CD4-positive, alpha-beta T cell (primary cell): Measurements from ENCODE around the gene MAML2. TPM values are rescaled to one million over a fixed set of nuclear protein-coding genes. Genes with fewer than 3 reads are reported as not detected.

ENCODE experiments used
- ATAC-seq: fragments of 200-7000 bp; cut with Tn5 transposase; one replicate; pipeline ENCODE4 v1.10.0; 2022; ENCODE audit warnings: mild to moderate bottlenecking; ENCODE audit not compliant: poor library complexity
- CTCF ChIA-PET: fragments of 350-600 bp; sonication (Branson Sonifier 250); formaldehyde crosslinking; loops from one replicate; lab custom pipeline; 2021; ENCODE audit warnings: antibody characterized with exemption, inconsistent platforms; lab: Charles Lee
- POLR2A ChIA-PET: fragments of 350-600 bp; sonication (Branson Sonifier 250); formaldehyde crosslinking; loops from one replicate; lab custom pipeline; 2021; ENCODE audit warnings: antibody characterized with exemption, inconsistent platforms; lab: Charles Lee
- DNase-seq, 14 experiments: peaks; one replicate each; pipeline ENCODE4 v3.0.0-alpha.2; 2013 to 2020; ENCODE audit warnings: mixed read lengths in 2 of 14
- H3K27ac ChIP-seq, 2 donors: one replicate each; pipeline versions ENCODE4 v1.5.1 to v1.7.0; 2013; ENCODE audit warnings: low read length in 2 of 2, low read depth in 1 of 2, mild to moderate bottlenecking in 1 of 2
- H3K27me3 ChIP-seq, 2 experiments: 1 replicate in 1 of 2; 2 replicates in 1 of 2; pipeline versions ENCODE4 v1.6.1 to v1.7.0; 2013; ENCODE audit warnings: low read length in 2 of 2, control low read depth in 1 of 2, mild to moderate bottlenecking in 1 of 2, moderate library complexity in 1 of 2; ENCODE audit not compliant: insufficient read depth in 2 of 2, control insufficient read depth in 1 of 2
- H3K36me3 ChIP-seq: one replicate; pipeline ENCODE4 v1.6.1; 2013; ENCODE audit warnings: low read length, control low read depth; ENCODE audit not compliant: insufficient read depth
- H3K4me1 ChIP-seq: one replicate; pipeline ENCODE4 v1.6.1; 2013; ENCODE audit warnings: low read length, control low read depth; ENCODE audit not compliant: insufficient read depth
- H3K4me3 ChIP-seq: one replicate; pipeline ENCODE4 v1.5.1; 2013; ENCODE audit warnings: mild to moderate bottlenecking, low read length, moderate library complexity
- H3K9me3 ChIP-seq, 2 experiments: 1 replicate in 1 of 2; 2 replicates in 1 of 2; pipeline versions ENCODE4 v1.6.1 to v1.7.0; 2013; ENCODE audit warnings: low read length in 2 of 2, mild to moderate bottlenecking in 2 of 2, control low read depth in 1 of 2, moderate library complexity in 1 of 2; ENCODE audit not compliant: control insufficient read depth in 1 of 2, insufficient read depth in 1 of 2
- H3K27ac Mint-ChIP-seq: one replicate; pipeline ENCODE4 v1.8.0; 2020; ENCODE audit warnings: mixed read lengths
- H3K27me3 Mint-ChIP-seq: one replicate; pipeline ENCODE4 v1.8.0; 2021; ENCODE audit warnings: mixed read lengths
- H3K36me3 Mint-ChIP-seq: one replicate; pipeline ENCODE4 v1.8.0; 2021; ENCODE audit warnings: low read depth, mixed read lengths
- H3K4me1 Mint-ChIP-seq: one replicate; pipeline ENCODE4 v1.8.0; 2021; ENCODE audit warnings: low read depth, mixed read lengths
- H3K4me3 Mint-ChIP-seq: one replicate; pipeline ENCODE4 v1.8.0; 2020; ENCODE audit warnings: mild to moderate bottlenecking, mixed read lengths
- H3K9me3 Mint-ChIP-seq: one replicate; pipeline ENCODE4 v1.8.0; 2020; ENCODE audit warnings: mixed read lengths
- intact Hi-C, 2 experiments: fragments of 100-400 bp; cut with DNase I in 1 of 2; cut with micrococcal nuclease in 1 of 2; formaldehyde crosslinking; loops; one replicate each; pipeline versions ENCODE4 v1.15.1 to v1.9.0; 2023 to 2025; cut with DNase I, micrococcal nuclease
- total RNA-seq, 174 experiments: library from RNA in 2 of 174; stranded (reverse) in 2 of 174; gene quantifications; one replicate each; pipeline ENCODE4 v1.2.3 and lab custom pipeline; 2021 to 2026
- TF ChIP-seq, protein P1 (sequence below): fragments of 200-600 bp; IDR thresholded peaks from one replicate; pipeline ENCODE4 v1.8.0; 2022; ENCODE audit warnings: antibody characterized with exemption, mild to moderate bottlenecking

Gene MAML2
- total RNA-seq, 2 experiments from 2014 or later, result 58.8 to 59.8 TPM

DNA sequence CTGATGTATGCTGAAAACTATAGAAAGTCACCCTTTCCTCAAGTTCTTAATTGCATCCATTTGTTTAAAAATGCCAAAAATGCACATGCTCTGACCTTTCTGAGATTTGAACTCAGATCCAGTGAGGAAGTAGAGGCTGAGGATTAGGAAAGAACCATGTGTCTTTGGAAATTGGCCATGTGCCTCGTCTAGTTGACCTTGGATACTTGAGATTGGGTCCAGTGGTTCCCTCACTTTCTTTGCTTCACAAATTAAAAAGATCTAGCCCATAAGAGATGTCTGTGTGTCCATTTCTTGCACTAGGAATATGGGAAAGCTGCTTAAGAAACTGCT lies 128.3 kb downstream of the MAML2 start:
- no peak overlapping the region for H3K4me3 ChIP-seq
- TF ChIP-seq, protein P1, sequence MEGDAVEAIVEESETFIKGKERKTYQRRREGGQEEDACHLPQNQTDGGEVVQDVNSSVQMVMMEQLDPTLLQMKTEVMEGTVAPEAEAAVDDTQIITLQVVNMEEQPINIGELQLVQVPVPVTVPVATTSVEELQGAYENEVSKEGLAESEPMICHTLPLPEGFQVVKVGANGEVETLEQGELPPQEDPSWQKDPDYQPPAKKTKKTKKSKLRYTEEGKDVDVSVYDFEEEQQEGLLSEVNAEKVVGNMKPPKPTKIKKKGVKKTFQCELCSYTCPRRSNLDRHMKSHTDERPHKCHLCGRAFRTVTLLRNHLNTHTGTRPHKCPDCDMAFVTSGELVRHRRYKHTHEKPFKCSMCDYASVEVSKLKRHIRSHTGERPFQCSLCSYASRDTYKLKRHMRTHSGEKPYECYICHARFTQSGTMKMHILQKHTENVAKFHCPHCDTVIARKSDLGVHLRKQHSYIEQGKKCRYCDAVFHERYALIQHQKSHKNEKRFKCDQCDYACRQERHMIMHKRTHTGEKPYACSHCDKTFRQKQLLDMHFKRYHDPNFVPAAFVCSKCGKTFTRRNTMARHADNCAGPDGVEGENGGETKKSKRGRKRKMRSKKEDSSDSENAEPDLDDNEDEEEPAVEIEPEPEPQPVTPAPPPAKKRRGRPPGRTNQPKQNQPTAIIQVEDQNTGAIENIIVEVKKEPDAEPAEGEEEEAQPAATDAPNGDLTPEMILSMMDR, result no peak
- no peaks in the 10 kb centered on the region for H3K27me3 Mint-ChIP-seq
- H3K27me3 ChIP-seq, result no peaks in the 10 kb centered on the region
- CTCF ChIA-PET, result interaction anchor here (1.2 to 2.4 kb wide), 3 partner anchors 9 to 159 kb away, joined by 3 to 8 read pairs (median 8); partner anchors contain the start of gene MAML2
- no peaks in the 10 kb centered on the region for H3K9me3 Mint-ChIP-seq
- H3K4me3 Mint-ChIP-seq, result peak overlapping the region; percentile 65
- peaks cover 5% of the 10 kb centered on the region for H3K36me3 Mint-ChIP-seq
- no peak for ATAC-seq
- DNase-seq, result no peak
- peaks cover 83% of the 10 kb centered on the region for H3K4me1 Mint-ChIP-seq
- H3K9me3 ChIP-seq, result no peaks in the 10 kb centered on the region
- intact Hi-C loops, result loop anchor here in 1 of 2 experiments (5.0 kb wide), 1 partner anchor 43 kb away; no protein-coding TSS in a partner anchor
- peaks cover 68% of the 10 kb centered on the region for H3K4me1 ChIP-seq
- peak overlapping the region; percentile 75 for H3K27ac ChIP-seq
- no peaks in the 10 kb centered on the region for H3K36me3 ChIP-seq
- POLR2A ChIA-PET, result interaction anchor here (0.6 to 5.3 kb wide), 16 partner anchors 9 to 425 kb away, joined by 3 to 51 read pairs (median 6); partner anchors contain the start of genes FAM76B and MAML2
- peak overlapping the region; percentile 92 for H3K27ac Mint-ChIP-seq

DNA sequence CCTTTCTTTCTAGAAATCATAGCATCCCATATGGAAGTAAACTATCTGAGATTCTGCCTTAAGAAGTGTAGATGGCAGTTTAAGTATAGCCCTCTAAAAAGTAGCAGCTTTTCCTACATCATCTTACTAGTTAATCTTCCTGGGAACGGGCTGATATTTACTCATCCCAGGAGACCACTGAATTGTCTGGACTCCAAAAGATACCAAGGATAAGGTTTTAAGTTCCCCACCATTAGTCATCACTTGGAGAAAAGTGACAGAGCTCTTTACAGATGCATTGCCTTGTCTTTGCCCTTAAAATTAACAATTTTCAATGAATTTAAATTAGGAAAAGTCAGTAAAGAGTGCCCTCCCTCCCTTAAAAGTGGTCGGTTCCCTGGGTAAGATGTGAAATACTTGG lies 129.5 kb downstream of the MAML2 start:
- TF ChIP-seq, protein P1, result no peak
- CTCF ChIA-PET, result interaction anchor here (0.9 to 2.4 kb wide), 5 partner anchors 8 to 130 kb away, joined by 3 to 8 read pairs (median 3); partner anchors contain the start of gene MAML2
- H3K27me3 ChIP-seq, result no peaks in the 10 kb centered on the region
- no peaks in the 10 kb centered on the region for H3K9me3 ChIP-seq
- ATAC-seq (no peak), DNase-seq (no peak)
- peak overlapping the region; percentile 92 for H3K27ac Mint-ChIP-seq
- H3K4me1 Mint-ChIP-seq, result peaks cover 84% of the 10 kb centered on the region
- H3K27me3 Mint-ChIP-seq, result no peaks in the 10 kb centered on the region
- no peak overlapping the region for H3K4me3 Mint-ChIP-seq
- POLR2A ChIA-PET, result interaction anchor here (0.8 to 5.3 kb wide), 6 partner anchors 8 to 127 kb away, joined by 3 to 51 read pairs (median 19); partner anchors contain the start of gene MAML2
- no peaks in the 10 kb centered on the region for H3K9me3 Mint-ChIP-seq
- no peak overlapping the region for H3K4me3 ChIP-seq
- H3K4me1 ChIP-seq, result peaks cover 65% of the 10 kb centered on the region
- intact Hi-C loops, result no loop called here
- no peaks in the 10 kb centered on the region for H3K36me3 ChIP-seq
- peak overlapping the region; percentile 5 to 47 for H3K27ac ChIP-seq
- H3K36me3 Mint-ChIP-seq, result peaks cover 5% of the 10 kb centered on the region

DNA sequence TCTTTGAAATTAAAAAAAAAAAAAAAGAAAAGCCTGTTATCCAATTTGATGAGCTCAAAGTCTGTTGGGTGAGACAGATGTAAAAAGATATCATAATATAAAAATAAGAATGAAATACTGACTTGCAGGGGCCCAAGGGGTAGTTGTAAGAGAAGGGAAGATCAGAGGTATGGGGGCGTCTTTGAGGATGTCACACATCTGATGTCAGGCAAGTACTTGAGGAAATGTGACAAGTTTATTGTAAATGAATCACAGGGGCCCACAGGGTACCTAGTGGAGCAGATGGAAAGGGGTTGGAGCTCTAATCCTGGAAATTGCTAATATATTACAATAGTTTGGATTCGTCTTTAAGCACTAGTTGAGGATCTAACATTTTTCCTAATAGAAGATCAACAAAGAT lies 131.6 kb downstream of the MAML2 start:
- Histone ChIP-seq H3K27me3 (no peaks in the 10 kb centered on the region), H3K36me3 (no peaks in the 10 kb centered on the region), H3K4me1 (peaks cover 61% of the 10 kb centered on the region), H3K27ac (peak overlapping the region; percentile 20 to 43), H3K9me3 (no peaks in the 10 kb centered on the region), H3K4me3 (no peak overlapping the region)
- Mint-ChIP-seq H3K4me3 (peak overlapping the region; percentile 71), H3K27me3 (no peaks in the 10 kb centered on the region), H3K9me3 (no peaks in the 10 kb centered on the region), H3K36me3 (peaks cover 5% of the 10 kb centered on the region), H3K27ac (peak overlapping the region; percentile 92), H3K4me1 (peaks cover 85% of the 10 kb centered on the region)
- DNase-seq, result peak in 4 of 14 experiments; percentile 44 to 59 (median 56)
- ATAC-seq, result peak; percentile 31
- POLR2A ChIA-PET, result interaction anchor here (0.9 to 1.6 kb wide), 3 partner anchors 8 to 132 kb away, joined by 3 to 7 read pairs (median 3); partner anchors contain the start of gene MAML2
- TF ChIP-seq, protein P1, result no peak
- intact Hi-C loops, result no loop called here
- CTCF ChIA-PET, result interaction anchor here (1.0 to 1.1 kb wide), 2 partner anchors 119 to 132 kb away, joined by 3 read pairs; partner anchors contain the start of gene MAML2
